ENCODE data around the gene ASIC3.
A peak's percentile ranks its signal among the peaks of the same experiment; 100 is the strongest.
"Not testable (repeated sequence)": the region's sequence is repeated elsewhere in the genome, so short reads cannot be mapped to it uniquely, and the experiment has no call there.

The ASIC3 gene

GRCh38 chr7:151011616-151012015 is 36.7 kb upstream of the ASIC3 start:
- not testable (repeated sequence) for H3K4me2 ChIP-seq (ENCODE audit: low read length); H2AK5ac ChIP-seq (ENCODE audit: low read length); H3K18ac ChIP-seq (ENCODE audit: low read length); H3K79me1 ChIP-seq (ENCODE audit: low read length); H3K36me3 ChIP-seq (ENCODE audit: control insufficient read depth, insufficient read depth, low read length); H3K4me3 ChIP-seq (ENCODE audit: low read length); H2BK5ac ChIP-seq (ENCODE audit: low read length); H3K27me3 ChIP-seq (ENCODE audit: insufficient read depth, low read length, poor library complexity); H3K4ac ChIP-seq (ENCODE audit: low read depth, low read length); H3K79me2 ChIP-seq (ENCODE audit: control insufficient read depth, insufficient read depth, low read length); H3K27ac ChIP-seq (ENCODE audit: low read depth, low read length); H2BK120ac ChIP-seq (ENCODE audit: low read depth, low read length); H3K56ac ChIP-seq (ENCODE audit: low read length); H3K9ac ChIP-seq (ENCODE audit: low read length); H4K8ac ChIP-seq (ENCODE audit: low read depth, low read length); H4K5ac ChIP-seq (ENCODE audit: low read length); H2BK15ac ChIP-seq (replicated peaks; ENCODE audit: low read depth); DNase-seq; H3K23ac ChIP-seq (ENCODE audit: low read length)
- WGBS (ENCODE audit: extremely low coverage, insufficient coverage, low lambda C conversion rate), result no CpG with 5 or more reads among the region's 12 CpGs
- H3K4me1 ChIP-seq (ENCODE audit: control insufficient read depth, low read depth, low read length), result peaks cover 17% of the 10 kb centered on the region

GRCh38 chr7:151012031-151012692 is 36.2 kb upstream of the ASIC3 start:
- H3K56ac ChIP-seq (ENCODE audit: low read length), result no peak overlapping the region
- H2BK120ac ChIP-seq (ENCODE audit: low read depth, low read length), result no peak overlapping the region
- H3K79me2 ChIP-seq (ENCODE audit: control insufficient read depth, insufficient read depth, low read length), result no peaks in the 10 kb centered on the region
- H3K18ac ChIP-seq (ENCODE audit: low read length), result no peak overlapping the region
- H3K23ac ChIP-seq (ENCODE audit: low read length), result no peak overlapping the region
- H3K4ac ChIP-seq (ENCODE audit: low read depth, low read length), result no peak overlapping the region
- no peaks in the 10 kb centered on the region for H3K27me3 ChIP-seq (ENCODE audit: insufficient read depth, low read length, poor library complexity)
- no peaks in the 10 kb centered on the region for H3K36me3 ChIP-seq (ENCODE audit: control insufficient read depth, insufficient read depth, low read length)
- no peak for DNase-seq
- H4K8ac ChIP-seq (ENCODE audit: low read depth, low read length), result no peak overlapping the region
- no peak overlapping the region for H2BK5ac ChIP-seq (ENCODE audit: low read length)
- no peaks in the 10 kb centered on the region for H3K79me1 ChIP-seq (ENCODE audit: low read length)
- peaks cover 17% of the 10 kb centered on the region for H3K4me1 ChIP-seq (ENCODE audit: control insufficient read depth, low read depth, low read length)
- H3K27ac ChIP-seq (ENCODE audit: low read depth, low read length), result no peak overlapping the region
- H4K5ac ChIP-seq (ENCODE audit: low read length), result no peak overlapping the region
- H3K4me3 ChIP-seq (ENCODE audit: low read length), result no peak overlapping the region
- peak overlapping the region; percentile 38 for H3K9ac ChIP-seq (ENCODE audit: low read length)
- H3K4me2 ChIP-seq (ENCODE audit: low read length), result no peak overlapping the region
- WGBS (ENCODE audit: extremely low coverage, insufficient coverage, low lambda C conversion rate), result no CpG with 5 or more reads among the region's 6 CpGs
- H2AK5ac ChIP-seq (ENCODE audit: low read length), result no peak overlapping the region
- no peak overlapping the region for H2BK15ac ChIP-seq (replicated peaks; ENCODE audit: low read depth)

- H2BK15ac ChIP-seq (replicated peaks; ENCODE audit: low read depth), result no peak overlapping the region
- H3K27ac ChIP-seq (ENCODE audit: low read depth, low read length), result no peak overlapping the region
- no peak overlapping the region for H4K5ac ChIP-seq (ENCODE audit: low read length)
- no peaks in the 10 kb centered on the region for H3K79me1 ChIP-seq (ENCODE audit: low read length)
- DNase-seq, result peak; percentile 89
- no peak overlapping the region for H2BK120ac ChIP-seq (ENCODE audit: low read depth, low read length)
- peak overlapping the region; percentile 63 for H3K56ac ChIP-seq (ENCODE audit: low read length)
- no peak overlapping the region for H3K23ac ChIP-seq (ENCODE audit: low read length)
- H4K8ac ChIP-seq (ENCODE audit: low read depth, low read length), result no peak overlapping the region
- H3K9ac ChIP-seq (ENCODE audit: low read length), result peak overlapping the region; percentile 60
- no peak overlapping the region for H2BK5ac ChIP-seq (ENCODE audit: low read length)
- H2AK5ac ChIP-seq (ENCODE audit: low read length), result no peak overlapping the region
- H3K79me2 ChIP-seq (ENCODE audit: control insufficient read depth, insufficient read depth, low read length), result no peaks in the 10 kb centered on the region
- peaks cover 10% of the 10 kb centered on the region for H3K4me1 ChIP-seq (ENCODE audit: control insufficient read depth, low read depth, low read length)
- H3K4me2 ChIP-seq (ENCODE audit: low read length), result peak overlapping the region; percentile 69
- no peaks in the 10 kb centered on the region for H3K36me3 ChIP-seq (ENCODE audit: control insufficient read depth, insufficient read depth, low read length)
- no peak overlapping the region for H3K4ac ChIP-seq (ENCODE audit: low read depth, low read length)
- no peak overlapping the region for H3K18ac ChIP-seq (ENCODE audit: low read length)
- no peaks in the 10 kb centered on the region for H3K27me3 ChIP-seq (ENCODE audit: insufficient read depth, low read length, poor library complexity)
- no CpG with 5 or more reads among the region's 23 CpGs for WGBS (ENCODE audit: extremely low coverage, insufficient coverage, low lambda C conversion rate)
- H3K4me3 ChIP-seq (ENCODE audit: low read length), result no peak overlapping the region
Observed at GRCh38 chr7:151012911-151013347, 35.4 kb upstream of the ASIC3 start.

- H3K27ac ChIP-seq (ENCODE audit: low read depth, low read length), result no peak overlapping the region
Observed at GRCh38 chr7:151013356-151013732, 35.0 kb upstream of the ASIC3 start.

GRCh38 chr7:151013733-151014497 is 34.4 kb upstream of the ASIC3 start:
- Histone ChIP-seq H3K27me3 (ENCODE audit: insufficient read depth, low read length, poor library complexity) (peaks cover 2% of the 10 kb centered on the region), H3K36me3 (ENCODE audit: control insufficient read depth, insufficient read depth, low read length) (no peaks in the 10 kb centered on the region), H3K79me1 (ENCODE audit: low read length) (no peaks in the 10 kb centered on the region), H2AK5ac (ENCODE audit: low read length) (no peak overlapping the region), H4K8ac (ENCODE audit: low read depth, low read length) (no peak overlapping the region), H2BK5ac (ENCODE audit: low read length) (no peak overlapping the region), H2BK15ac (replicated peaks; ENCODE audit: low read depth) (no peak overlapping the region), H2BK120ac (ENCODE audit: low read depth, low read length) (no peak overlapping the region), H3K27ac (ENCODE audit: low read depth, low read length) (no peak overlapping the region), H4K5ac (ENCODE audit: low read length) (no peak overlapping the region), H3K79me2 (ENCODE audit: control insufficient read depth, insufficient read depth, low read length) (no peaks in the 10 kb centered on the region), H3K9ac (ENCODE audit: low read length) (peak overlapping the region; percentile 78), H3K4me1 (ENCODE audit: control insufficient read depth, low read depth, low read length) (peaks cover 8% of the 10 kb centered on the region), H3K4me2 (ENCODE audit: low read length) (peak overlapping the region; percentile 97), H3K56ac (ENCODE audit: low read length) (peak overlapping the region; percentile 88), H3K4ac (ENCODE audit: low read depth, low read length) (no peak overlapping the region), H3K18ac (ENCODE audit: low read length) (no peak overlapping the region), H3K4me3 (ENCODE audit: low read length) (peak overlapping the region; percentile 55), H3K23ac (ENCODE audit: low read length) (no peak overlapping the region)
- no CpG with 5 or more reads among the region's 55 CpGs for WGBS (ENCODE audit: extremely low coverage, insufficient coverage, low lambda C conversion rate)
- peak; percentile 98 for DNase-seq

More at GRCh38 chr7:151013356-151013732, 35.0 kb upstream of the ASIC3 start:
- Histone ChIP-seq H3K79me2 (ENCODE audit: control insufficient read depth, insufficient read depth, low read length) (no peaks in the 10 kb centered on the region), H3K4me2 (ENCODE audit: low read length) (peak overlapping the region; percentile 97), H3K18ac (ENCODE audit: low read length) (no peak overlapping the region), H4K5ac (ENCODE audit: low read length) (no peak overlapping the region), H3K27me3 (ENCODE audit: insufficient read depth, low read length, poor library complexity) (peaks cover under 1% of the 10 kb centered on the region), H2BK15ac (replicated peaks; ENCODE audit: low read depth) (no peak overlapping the region), H3K36me3 (ENCODE audit: control insufficient read depth, insufficient read depth, low read length) (no peaks in the 10 kb centered on the region), H2BK120ac (ENCODE audit: low read depth, low read length) (no peak overlapping the region), H3K4me3 (ENCODE audit: low read length) (no peak overlapping the region), H4K8ac (ENCODE audit: low read depth, low read length) (no peak overlapping the region), H3K4me1 (ENCODE audit: control insufficient read depth, low read depth, low read length) (peaks cover 9% of the 10 kb centered on the region), H2AK5ac (ENCODE audit: low read length) (no peak overlapping the region), H3K56ac (ENCODE audit: low read length) (peak overlapping the region; percentile 63), H3K9ac (ENCODE audit: low read length) (peak overlapping the region; percentile 60), H2BK5ac (ENCODE audit: low read length) (no peak overlapping the region), H3K23ac (ENCODE audit: low read length) (no peak overlapping the region), H3K4ac (ENCODE audit: low read depth, low read length) (no peak overlapping the region), H3K79me1 (ENCODE audit: low read length) (no peaks in the 10 kb centered on the region)
- no peak for DNase-seq
- WGBS (ENCODE audit: extremely low coverage, insufficient coverage, low lambda C conversion rate), result no CpG with 5 or more reads among the region's 26 CpGs

All from mesendoderm (in vitro differentiated cells).